SU-DHL-6 (cell line): ENCODE data around the gene GLI2.

Experiments
- CTCF ChIP-seq: fragments of 200-600 bp; sonication (generic); IDR thresholded peaks from one replicate; pipeline ENCODE4 v1.5.1; 2017; ENCODE audit warnings: antibody characterized with exemption, mild to moderate bottlenecking, low read length, moderate library complexity; ENCODE audit not compliant: insufficient read depth, poor library complexity, severe bottlenecking
- EZH2phosphoT487 ChIP-seq: fragments of 200-600 bp; sonication (generic), shearing (Covaris generic); conservative IDR thresholded peaks from 2 replicates; pipeline ENCODE4 v1.6.1; 2018; ENCODE audit warnings: mild to moderate bottlenecking, antibody characterized with exemption, low read length, moderate library complexity, mixed read lengths

- no peak for TF ChIP-seq CTCF
- TF ChIP-seq EZH2phosphoT487: no peak
These were observed 34.6 kb upstream of the GLI2 start for GRCh38 chr2:120701096-120701495.
